Endodermal cell (in vitro differentiated cells): ENCODE data around the gene FHIP1B. TPM values are rescaled to one million over a fixed set of nuclear protein-coding genes. Genes with fewer than 3 reads are reported as not detected.

Source experiments
- DNase-seq: peaks from one replicate; pipeline ENCODE4 v3.0.0-alpha.2; 2017
- H3K27ac ChIP-seq: 2 replicates; pipeline ENCODE4 v1.5.1; 2013; ENCODE audit warnings: mild to moderate bottlenecking, low read depth, low read length, moderate library complexity
- H3K27me3 ChIP-seq: 2 replicates; pipeline ENCODE4 v1.6.1; 2013; ENCODE audit warnings: mild to moderate bottlenecking, low read length, moderate library complexity; ENCODE audit not compliant: insufficient read depth, control insufficient read depth, poor library complexity, severe bottlenecking
- H3K36me3 ChIP-seq: 2 replicates; pipeline ENCODE4 v1.7.0; 2013; ENCODE audit warnings: mild to moderate bottlenecking, low read length, moderate library complexity; ENCODE audit not compliant: control insufficient read depth, insufficient read depth
- H3K4me1 ChIP-seq: one replicate; pipeline ENCODE4 v1.7.0; 2013; ENCODE audit warnings: low read length; ENCODE audit not compliant: control insufficient read depth, insufficient read depth
- H3K4me3 ChIP-seq: 2 replicates; pipeline ENCODE4 v1.5.1; 2013; ENCODE audit warnings: mild to moderate bottlenecking, low read length, moderate library complexity
- H3K9ac ChIP-seq: 2 replicates; pipeline ENCODE4 v1.6.1; 2013; ENCODE audit warnings: mild to moderate bottlenecking, low read length, moderate library complexity; ENCODE audit not compliant: poor library complexity, severe bottlenecking; ENCODE audit errors: extremely low read depth
- H3K9me3 ChIP-seq: 2 replicates; pipeline ENCODE4 v1.6.1; 2013; ENCODE audit warnings: mild to moderate bottlenecking, low read length, moderate library complexity; ENCODE audit not compliant: control insufficient read depth
- H3K27ac Mint-ChIP-seq: 2 replicates; pipeline ENCODE4 v1.8.0; 2020; ENCODE audit warnings: mixed read lengths
- H3K27me3 Mint-ChIP-seq: 2 replicates; pipeline ENCODE4 v1.8.0; 2021; ENCODE audit warnings: mild to moderate bottlenecking, mixed read lengths; ENCODE audit not compliant: insufficient read depth
- H3K36me3 Mint-ChIP-seq: 2 replicates; pipeline ENCODE4 v1.8.0; 2020; ENCODE audit warnings: low read depth, mixed read lengths
- H3K4me1 Mint-ChIP-seq: 2 replicates; pipeline ENCODE4 v1.8.0; 2020; ENCODE audit warnings: mixed read lengths
- H3K4me3 Mint-ChIP-seq: 2 replicates; pipeline ENCODE4 v1.8.0; 2020; ENCODE audit warnings: mild to moderate bottlenecking, moderate library complexity, mixed read lengths
- H3K9me3 Mint-ChIP-seq: 2 replicates; pipeline ENCODE4 v1.8.0; 2020; ENCODE audit warnings: mild to moderate bottlenecking, mixed read lengths
- WGBS, 2 experiments: methylation state at CpG; one replicate each; pipeline versions ENCODE4 v1.1.5 to v1.1.7; 2013; ENCODE audit warnings: missing lambda C conversion rate in 2 of 2, mixed read lengths in 1 of 2; ENCODE audit not compliant: insufficient coverage in 1 of 2, insufficient read length in 1 of 2; 5-methylcytosine and 5-hydroxymethylcytosine counted together
- total RNA-seq, 2 donors: library from RNA; stranded (reverse); fragmentation: NEBNext Ultra II Directional in 1 of 2; extraction: Animal tissue kit (Norgen Biotek cat#: 25700) in 1 of 2; gene quantifications; 2 replicates in 1 of 2; 3 replicates in 1 of 2; pipeline ENCODE4 v1.2.1, GENCODE V29; 2021
- TF ChIP-seq, protein P1 (sequence below): fragments of 200-600 bp; sonication (generic); conservative IDR thresholded peaks from 2 replicates; pipeline ENCODE4 v1.5.0; 2021; ENCODE audit warnings: antibody characterized with exemption, mild to moderate bottlenecking

Gene FHIP1B
- total RNA-seq, 2 donors from 2014 or later, result 45.3 to 50.6 TPM

DNA sequence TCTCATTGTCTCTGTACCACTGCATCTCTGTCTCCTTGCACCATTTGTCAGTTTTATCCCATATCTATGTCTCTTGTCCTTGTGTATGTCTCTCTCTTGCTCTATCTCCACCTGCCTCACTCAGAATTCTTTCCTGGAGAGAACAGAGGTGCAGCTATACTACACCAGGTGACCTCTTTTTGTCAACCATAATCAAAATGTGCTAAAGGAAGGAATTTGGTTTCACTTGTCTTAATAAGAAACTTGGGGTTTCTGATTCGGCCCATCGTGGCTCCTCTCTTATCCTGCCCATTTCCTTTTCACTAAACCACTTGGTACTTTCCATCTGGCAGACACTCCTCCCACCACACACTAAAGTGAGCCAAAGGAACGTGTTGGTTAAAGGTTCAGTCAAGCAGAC lies 31.1 kb downstream of the FHIP1B start:
- no peak for DNase-seq
- Histone ChIP-seq H3K4me1 (no peaks in the 10 kb centered on the region), H3K36me3 (peaks cover 54% of the 10 kb centered on the region), H3K27me3 (no peaks in the 10 kb centered on the region), H3K27ac (no peak overlapping the region), H3K9ac (no peak overlapping the region), H3K4me3 (no peak overlapping the region), H3K9me3 (no peaks in the 10 kb centered on the region)
- no peaks in the 10 kb centered on the region for H3K9me3 Mint-ChIP-seq
- no peaks in the 10 kb centered on the region for H3K27me3 Mint-ChIP-seq
- TF ChIP-seq, protein P1, sequence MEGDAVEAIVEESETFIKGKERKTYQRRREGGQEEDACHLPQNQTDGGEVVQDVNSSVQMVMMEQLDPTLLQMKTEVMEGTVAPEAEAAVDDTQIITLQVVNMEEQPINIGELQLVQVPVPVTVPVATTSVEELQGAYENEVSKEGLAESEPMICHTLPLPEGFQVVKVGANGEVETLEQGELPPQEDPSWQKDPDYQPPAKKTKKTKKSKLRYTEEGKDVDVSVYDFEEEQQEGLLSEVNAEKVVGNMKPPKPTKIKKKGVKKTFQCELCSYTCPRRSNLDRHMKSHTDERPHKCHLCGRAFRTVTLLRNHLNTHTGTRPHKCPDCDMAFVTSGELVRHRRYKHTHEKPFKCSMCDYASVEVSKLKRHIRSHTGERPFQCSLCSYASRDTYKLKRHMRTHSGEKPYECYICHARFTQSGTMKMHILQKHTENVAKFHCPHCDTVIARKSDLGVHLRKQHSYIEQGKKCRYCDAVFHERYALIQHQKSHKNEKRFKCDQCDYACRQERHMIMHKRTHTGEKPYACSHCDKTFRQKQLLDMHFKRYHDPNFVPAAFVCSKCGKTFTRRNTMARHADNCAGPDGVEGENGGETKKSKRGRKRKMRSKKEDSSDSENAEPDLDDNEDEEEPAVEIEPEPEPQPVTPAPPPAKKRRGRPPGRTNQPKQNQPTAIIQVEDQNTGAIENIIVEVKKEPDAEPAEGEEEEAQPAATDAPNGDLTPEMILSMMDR, result no peak
- no peaks in the 10 kb centered on the region for H3K4me1 Mint-ChIP-seq
- H3K27ac Mint-ChIP-seq, result no peak overlapping the region
- no peak overlapping the region for H3K4me3 Mint-ChIP-seq
- H3K36me3 Mint-ChIP-seq, result peaks cover 14% of the 10 kb centered on the region
- 88 to 95% methylated on average over 1 to 3 of the region's 3 CpGs for whole genome bisulfite sequencing, 2 experiments

DNA sequence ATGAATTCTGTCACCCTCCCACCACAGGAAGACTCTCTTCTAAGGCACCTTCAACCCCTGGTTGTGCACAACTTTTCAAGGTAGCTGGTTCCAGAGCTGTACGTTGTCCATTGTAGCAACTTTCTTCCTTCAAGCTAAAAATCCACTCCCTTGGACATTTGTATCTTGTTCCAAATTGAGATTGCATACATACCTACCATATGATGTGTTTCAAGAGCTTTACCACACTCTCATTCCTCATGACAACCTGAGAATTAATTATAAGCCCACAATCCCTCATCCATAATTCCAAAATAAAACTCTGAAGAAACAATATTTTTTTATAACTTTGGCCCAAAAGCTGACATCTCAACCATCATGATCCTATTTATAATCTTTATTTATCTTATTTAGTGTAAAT lies 32.4 kb downstream of the FHIP1B start:
- Histone ChIP-seq H3K4me1 (no peaks in the 10 kb centered on the region), H3K36me3 (peaks cover 42% of the 10 kb centered on the region), H3K9ac (no peak overlapping the region), H3K4me3 (no peak overlapping the region), H3K9me3 (no peaks in the 10 kb centered on the region), H3K27ac (no peak overlapping the region), H3K27me3 (no peaks in the 10 kb centered on the region)
- TF ChIP-seq, protein P1, result no peak
- no peak overlapping the region for H3K4me3 Mint-ChIP-seq
- H3K9me3 Mint-ChIP-seq, result no peaks in the 10 kb centered on the region
- WGBS, 2 experiments, result 89 to 92% methylated on average over 1 of the region's 1 CpG
- no peak overlapping the region for H3K27ac Mint-ChIP-seq
- no peaks in the 10 kb centered on the region for H3K27me3 Mint-ChIP-seq
- DNase-seq, result no peak
- no peaks in the 10 kb centered on the region for H3K4me1 Mint-ChIP-seq
- H3K36me3 Mint-ChIP-seq, result peaks cover 10% of the 10 kb centered on the region

DNA sequence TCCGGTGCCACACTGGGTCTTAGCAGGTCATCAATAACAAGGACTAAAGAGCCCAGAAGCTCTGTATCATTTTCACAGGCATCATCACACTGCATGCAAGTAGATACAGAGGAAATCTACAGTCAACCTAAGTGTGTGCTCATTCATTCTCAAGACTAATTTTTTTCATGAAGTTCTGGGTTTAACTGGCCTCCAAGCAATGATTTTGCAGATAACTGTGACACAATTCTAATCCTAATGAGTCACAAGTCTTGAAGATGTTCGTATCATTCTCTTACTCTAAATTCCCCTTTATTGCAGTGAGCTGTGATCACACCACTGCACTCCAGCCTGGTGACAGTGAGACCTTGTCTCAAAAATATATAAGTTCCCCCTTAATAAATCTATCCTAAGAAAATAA lies 33.0 kb downstream of the FHIP1B start:
- no peak overlapping the region for H3K4me3 ChIP-seq
- Mint-ChIP-seq H3K27ac (no peak overlapping the region), H3K4me3 (no peak overlapping the region), H3K36me3 (peaks cover 10% of the 10 kb centered on the region), H3K27me3 (no peaks in the 10 kb centered on the region), H3K9me3 (no peaks in the 10 kb centered on the region), H3K4me1 (no peaks in the 10 kb centered on the region)
- TF ChIP-seq, protein P1, result no peak
- peaks cover 36% of the 10 kb centered on the region for H3K36me3 ChIP-seq
- no peak for DNase-seq
- H3K4me1 ChIP-seq, result no peaks in the 10 kb centered on the region
- WGBS, 2 experiments, result 83 to 96% methylated on average over 2 of the region's 2 CpGs
- no peak overlapping the region for H3K27ac ChIP-seq
- H3K9me3 ChIP-seq, result no peaks in the 10 kb centered on the region
- H3K27me3 ChIP-seq, result no peaks in the 10 kb centered on the region
- H3K9ac ChIP-seq, result no peak overlapping the region
